GM23338 (cell line): Measurements from ENCODE around the gene ATL3. TPM values are rescaled to one million over a fixed set of nuclear protein-coding genes. Genes with fewer than 3 reads are reported as not detected.
"Not testable (repeated sequence)": the region's sequence is repeated elsewhere in the genome, so short reads cannot be mapped to it uniquely, and the experiment has no call there.

ENCODE experiments used
- ATAC-seq: fragments of 200-7000 bp; cut with Tn5 transposase; 3 replicates; pipeline ENCODE4 v1.9.1; 2020
- DNase-seq: peaks from one replicate; pipeline ENCODE4 v3.0.0-alpha.2; 2015; ENCODE audit warnings: low spot score
- H2AFZ ChIP-seq: fragments of 200-600 bp; sonication (generic); 2 replicates; pipeline ENCODE4 v1.8.0; 2016; ENCODE audit warnings: antibody characterized with exemption, mild to moderate bottlenecking, moderate library complexity
- H3F3A ChIP-seq: fragments of 200-600 bp; sonication (generic); replicated peaks from 2 replicates; pipeline ENCODE4 v1.8.0; 2017; ENCODE audit warnings: antibody characterized with exemption, mixed run types, low read depth
- H3K27ac ChIP-seq: fragments of 200-600 bp; sonication (generic); 2 replicates; pipeline ENCODE4 v1.6.1; 2016; ENCODE audit warnings: low read depth
- H3K27me3 ChIP-seq: fragments of 200-600 bp; sonication (generic); 2 replicates; pipeline ENCODE4 v1.8.0; 2016; ENCODE audit warnings: mild to moderate bottlenecking, mixed run types, moderate library complexity; ENCODE audit not compliant: insufficient read depth
- H3K36me3 ChIP-seq: fragments of 200-600 bp; sonication (generic); 2 replicates; pipeline ENCODE4 v1.8.0; 2016; ENCODE audit warnings: mild to moderate bottlenecking; ENCODE audit not compliant: insufficient read depth
- H3K4me1 ChIP-seq: fragments of 200-600 bp; sonication (generic); 2 replicates; pipeline ENCODE4 v1.8.0; 2016; ENCODE audit warnings: mild to moderate bottlenecking, moderate library complexity; ENCODE audit not compliant: insufficient read depth
- H3K4me2 ChIP-seq: fragments of 200-600 bp; sonication (generic); 2 replicates; pipeline ENCODE4 v1.7.1; 2017; ENCODE audit warnings: mixed run types
- H3K4me3 ChIP-seq: fragments of 200-600 bp; sonication (generic); 2 replicates; pipeline ENCODE4 v1.6.1; 2016; ENCODE audit warnings: mixed run types
- H3K79me2 ChIP-seq: fragments of 200-600 bp; sonication (generic); replicated peaks from 2 replicates; pipeline ENCODE4 v1.8.0; 2017; ENCODE audit warnings: mild to moderate bottlenecking; ENCODE audit not compliant: insufficient read depth
- H3K9me2 ChIP-seq: fragments of 200-600 bp; sonication (generic); 2 replicates; pipeline ENCODE4 v1.8.0; 2017; ENCODE audit not compliant: insufficient read depth
- H4K20me1 ChIP-seq: fragments of 200-600 bp; sonication (generic); replicated peaks from 2 replicates; pipeline ENCODE4 v1.8.0; 2017; ENCODE audit warnings: mild to moderate bottlenecking; ENCODE audit not compliant: insufficient read depth
- H3K27ac Mint-ChIP-seq: 2 replicates; pipeline ENCODE4 v1.8.0; 2020; ENCODE audit warnings: inconsistent platforms, mild to moderate bottlenecking, moderate library complexity, mixed read lengths
- H3K27me3 Mint-ChIP-seq: 3 replicates; pipeline ENCODE4 v1.8.0; 2022; ENCODE audit warnings: low read depth, mild to moderate bottlenecking, moderate library complexity, mixed read lengths, inconsistent platforms; ENCODE audit not compliant: insufficient read depth, poor library complexity
- H3K36me3 Mint-ChIP-seq: 3 replicates; pipeline ENCODE4 v1.8.0; 2021; ENCODE audit warnings: low read depth, mild to moderate bottlenecking, inconsistent platforms, moderate library complexity, mixed read lengths
- H3K4me1 Mint-ChIP-seq: 3 replicates; pipeline ENCODE4 v1.8.0; 2020; ENCODE audit warnings: mild to moderate bottlenecking, inconsistent platforms, mixed read lengths
- H3K4me3 Mint-ChIP-seq: 3 replicates; pipeline ENCODE4 v1.8.0; 2021; ENCODE audit warnings: moderate library complexity, mild to moderate bottlenecking, inconsistent platforms, mixed read lengths
- H3K9me3 Mint-ChIP-seq: 3 replicates; pipeline ENCODE4 v1.8.0; 2020; ENCODE audit warnings: moderate library complexity, mild to moderate bottlenecking, inconsistent platforms, mixed read lengths
- EZH2 ChIP-seq: fragments of 200-600 bp; sonication (generic); IDR thresholded peaks from one replicate; pipeline ENCODE4 v1.8.0; 2017; ENCODE audit warnings: antibody characterized with exemption, mild to moderate bottlenecking, low read depth; ENCODE audit not compliant: unreplicated experiment
- EZH2phosphoT487 ChIP-seq: fragments of 200-600 bp; sonication (generic); IDR thresholded peaks from one replicate; pipeline ENCODE4 v1.8.1; 2018; ENCODE audit warnings: antibody characterized with exemption; ENCODE audit not compliant: unreplicated experiment
- STAT1 ChIP-seq: IDR thresholded peaks from one replicate; pipeline ENCODE4 v1.6.1; 2016; ENCODE audit warnings: antibody characterized with exemption; ENCODE audit not compliant: unreplicated experiment
- ZNF114 ChIP-seq: fragments of 250-450 bp; sonication (Bioruptor Pico); IDR thresholded peaks from 2 replicates; pipeline ENCODE4 v1.5.0; 2020; ENCODE audit warnings: mild to moderate bottlenecking, moderate library complexity
- ZNF331 ChIP-seq: fragments of 250-450 bp; sonication (Bioruptor Pico); IDR thresholded peaks from 2 replicates; pipeline ENCODE4 v1.5.0; 2020; ENCODE audit warnings: low read depth, mild to moderate bottlenecking, moderate library complexity
- polyA plus RNA-seq: library from polyadenylated mRNA; unstranded; fragments of >200 nt; fragmentation: Nextera tagmentation; extraction: Ambion mirVana; gene quantifications from 2 replicates; pipeline ENCODE4 v1.2.1, GENCODE V29; 2016
- total RNA-seq: library from RNA; depleted of rRNA; stranded (reverse); fragments of >200 nt; shearing (Covaris generic); gene quantifications from 2 replicates; pipeline ENCODE4 v1.2.3, GENCODE V29; 2014
- TF ChIP-seq, protein P1 (sequence below), 2 experiments: fragments of 200-600 bp in 1 of 2; sonication (generic) in 1 of 2; conservative IDR thresholded peaks; 2 replicates each; pipeline versions ENCODE4 v1.5.1 to v1.6.1; 2016 to 2017; ENCODE audit warnings: antibody characterized with exemption in 2 of 2, low read depth in 2 of 2, mild to moderate bottlenecking in 2 of 2, moderate library complexity in 1 of 2
- TF ChIP-seq, protein P2 (sequence below): fragments of 250-450 bp; sonication (Bioruptor Pico); IDR thresholded peaks from 2 replicates; pipeline ENCODE4 v1.5.0; 2020; ENCODE audit warnings: mild to moderate bottlenecking, moderate library complexity
- TF ChIP-seq, protein P3 (sequence below): IDR thresholded peaks from 2 replicates; pipeline ENCODE4 v1.6.1; 2016; ENCODE audit warnings: antibody characterized with exemption

The ATL3 gene
- total and polyA plus RNA-seq, 2 experiments from 2014 or later = 6.8 to 20.4 TPM

DNA sequence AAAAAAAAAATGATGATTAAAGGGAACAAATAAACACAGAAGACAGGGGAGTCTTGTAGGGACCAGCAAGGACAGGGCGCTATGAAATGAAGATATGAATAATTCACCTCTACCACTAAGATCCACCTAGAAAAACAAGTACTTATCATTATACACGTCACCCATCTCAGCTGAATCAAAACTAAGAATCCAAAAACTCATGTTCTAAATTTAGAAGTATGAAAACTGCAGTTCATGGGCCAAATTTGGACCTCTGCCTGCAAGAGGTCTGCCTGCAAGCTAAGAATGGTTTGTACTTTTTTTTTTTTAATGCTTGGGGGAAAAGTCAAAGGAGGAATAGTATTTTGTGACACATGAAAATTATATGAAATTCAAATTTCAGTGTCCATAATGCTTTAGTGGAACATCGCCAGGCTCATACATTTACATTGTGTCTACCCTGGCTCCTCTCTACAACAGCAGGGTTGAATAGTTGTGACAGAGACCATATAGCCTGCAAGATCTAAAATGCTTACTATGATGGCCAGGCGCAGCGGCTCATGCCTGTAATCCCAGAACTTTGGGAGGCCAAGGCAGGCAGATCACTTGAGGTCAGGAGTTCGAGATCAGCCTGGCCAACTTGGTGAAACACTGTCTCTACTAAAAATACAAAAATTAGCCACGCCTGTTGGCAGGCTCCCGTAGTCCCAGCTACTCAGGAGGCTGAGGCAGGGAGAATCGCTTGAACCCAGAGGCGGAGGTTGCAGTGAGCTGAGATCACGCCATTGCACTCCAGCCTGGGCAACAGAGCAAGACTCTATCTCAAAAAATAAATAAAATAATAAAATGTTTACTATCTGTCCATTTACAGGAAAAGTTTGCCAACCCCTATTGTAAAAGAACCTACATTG lies 68.6 kb downstream of the ATL3 start:
- not testable (repeated sequence) for DNase-seq, H2AFZ ChIP-seq, H3K4me1 Mint-ChIP-seq, H3K36me3 ChIP-seq, H3K27me3 ChIP-seq, H3K27ac ChIP-seq, H3K4me3 Mint-ChIP-seq, H3K4me2 ChIP-seq, H3K4me3 ChIP-seq, H3K9me3 Mint-ChIP-seq, H3K27me3 Mint-ChIP-seq, H4K20me1 ChIP-seq, H3K9me2 ChIP-seq, H3K27ac Mint-ChIP-seq, ATAC-seq, H3F3A ChIP-seq
- peaks cover 14% of the 10 kb centered on the region for H3K36me3 Mint-ChIP-seq
- Histone ChIP-seq H3K4me1 (peaks cover 10% of the 10 kb centered on the region), H3K79me2 (peaks cover 95% of the 10 kb centered on the region)

DNA sequence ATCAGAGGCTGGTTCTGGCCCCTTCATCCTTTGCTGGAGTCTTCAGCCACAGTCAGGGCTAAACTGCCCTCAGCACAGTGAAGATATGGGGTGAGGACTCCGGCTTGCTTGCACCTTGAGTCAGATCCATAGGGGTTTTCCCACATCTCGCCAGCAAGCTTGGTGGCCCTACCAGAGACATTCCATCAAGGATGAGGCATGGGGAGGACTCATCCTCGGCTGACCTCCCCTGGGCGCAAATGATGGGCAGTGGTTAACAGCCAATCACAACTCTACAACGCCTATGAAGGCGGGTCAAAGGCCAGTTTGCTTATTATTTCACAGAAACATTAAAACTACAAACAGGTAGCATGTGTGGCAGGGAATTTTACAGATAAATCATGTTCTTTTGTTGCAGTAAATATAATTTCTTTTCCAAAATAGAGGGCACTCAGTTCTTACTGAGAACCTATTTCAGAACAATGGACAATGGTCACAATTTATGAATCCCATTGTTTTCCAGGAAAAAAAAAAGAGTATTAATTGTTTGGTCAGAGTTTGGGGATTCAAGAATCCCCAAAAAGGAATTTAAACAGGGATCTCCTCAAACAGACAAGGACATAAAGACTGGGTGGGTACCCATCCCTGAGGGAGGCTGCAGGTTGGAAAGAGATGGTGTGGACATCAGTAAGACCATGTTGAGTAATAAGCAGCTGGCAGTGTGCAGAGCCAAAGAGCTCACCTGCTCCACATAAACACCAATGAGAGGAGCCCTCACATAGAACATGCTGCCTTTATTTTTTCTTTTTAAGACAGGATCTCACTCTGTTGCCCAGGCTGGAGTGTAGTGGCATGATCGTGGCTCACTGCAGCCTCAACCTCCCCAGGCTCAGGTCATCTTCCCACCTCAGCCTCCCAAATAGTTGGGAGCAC lies 71.7 kb downstream of the ATL3 start:
- Mint-ChIP-seq H3K27me3 (peaks cover 2% of the 10 kb centered on the region), H3K4me1 (no peaks in the 10 kb centered on the region; the same call in 2 of the 3 replicates), H3K4me3 (no peak overlapping the region), H3K27ac (no peak overlapping the region), H3K9me3 (peaks cover 18% of the 10 kb centered on the region), H3K36me3 (peaks cover 40% of the 10 kb centered on the region)
- H3K27ac ChIP-seq = no peak overlapping the region
- no peak overlapping the region for H3K4me3 ChIP-seq
- peaks cover 69% of the 10 kb centered on the region for H3K79me2 ChIP-seq
- H3K4me1 ChIP-seq = peaks cover 10% of the 10 kb centered on the region
- no peak overlapping the region for H3K4me2 ChIP-seq
- DNase-seq (no peak), ATAC-seq (no peak)
- no peaks in the 10 kb centered on the region for H3K9me2 ChIP-seq
- TF ChIP-seq EZH2phosphoT487 (no peak), ZNF114 (CRISPR knock-in tag) (no peak), ZNF331 (CRISPR knock-in tag) (no peak), EZH2 (no peak), STAT1 (no peak)
- TF ChIP-seq, protein P1, sequence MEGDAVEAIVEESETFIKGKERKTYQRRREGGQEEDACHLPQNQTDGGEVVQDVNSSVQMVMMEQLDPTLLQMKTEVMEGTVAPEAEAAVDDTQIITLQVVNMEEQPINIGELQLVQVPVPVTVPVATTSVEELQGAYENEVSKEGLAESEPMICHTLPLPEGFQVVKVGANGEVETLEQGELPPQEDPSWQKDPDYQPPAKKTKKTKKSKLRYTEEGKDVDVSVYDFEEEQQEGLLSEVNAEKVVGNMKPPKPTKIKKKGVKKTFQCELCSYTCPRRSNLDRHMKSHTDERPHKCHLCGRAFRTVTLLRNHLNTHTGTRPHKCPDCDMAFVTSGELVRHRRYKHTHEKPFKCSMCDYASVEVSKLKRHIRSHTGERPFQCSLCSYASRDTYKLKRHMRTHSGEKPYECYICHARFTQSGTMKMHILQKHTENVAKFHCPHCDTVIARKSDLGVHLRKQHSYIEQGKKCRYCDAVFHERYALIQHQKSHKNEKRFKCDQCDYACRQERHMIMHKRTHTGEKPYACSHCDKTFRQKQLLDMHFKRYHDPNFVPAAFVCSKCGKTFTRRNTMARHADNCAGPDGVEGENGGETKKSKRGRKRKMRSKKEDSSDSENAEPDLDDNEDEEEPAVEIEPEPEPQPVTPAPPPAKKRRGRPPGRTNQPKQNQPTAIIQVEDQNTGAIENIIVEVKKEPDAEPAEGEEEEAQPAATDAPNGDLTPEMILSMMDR (conservative IDR thresholded peaks at IDR 0.05; ENCODE audit: low read depth in 2 of 2) = no peak
- TF ChIP-seq, protein P2, sequence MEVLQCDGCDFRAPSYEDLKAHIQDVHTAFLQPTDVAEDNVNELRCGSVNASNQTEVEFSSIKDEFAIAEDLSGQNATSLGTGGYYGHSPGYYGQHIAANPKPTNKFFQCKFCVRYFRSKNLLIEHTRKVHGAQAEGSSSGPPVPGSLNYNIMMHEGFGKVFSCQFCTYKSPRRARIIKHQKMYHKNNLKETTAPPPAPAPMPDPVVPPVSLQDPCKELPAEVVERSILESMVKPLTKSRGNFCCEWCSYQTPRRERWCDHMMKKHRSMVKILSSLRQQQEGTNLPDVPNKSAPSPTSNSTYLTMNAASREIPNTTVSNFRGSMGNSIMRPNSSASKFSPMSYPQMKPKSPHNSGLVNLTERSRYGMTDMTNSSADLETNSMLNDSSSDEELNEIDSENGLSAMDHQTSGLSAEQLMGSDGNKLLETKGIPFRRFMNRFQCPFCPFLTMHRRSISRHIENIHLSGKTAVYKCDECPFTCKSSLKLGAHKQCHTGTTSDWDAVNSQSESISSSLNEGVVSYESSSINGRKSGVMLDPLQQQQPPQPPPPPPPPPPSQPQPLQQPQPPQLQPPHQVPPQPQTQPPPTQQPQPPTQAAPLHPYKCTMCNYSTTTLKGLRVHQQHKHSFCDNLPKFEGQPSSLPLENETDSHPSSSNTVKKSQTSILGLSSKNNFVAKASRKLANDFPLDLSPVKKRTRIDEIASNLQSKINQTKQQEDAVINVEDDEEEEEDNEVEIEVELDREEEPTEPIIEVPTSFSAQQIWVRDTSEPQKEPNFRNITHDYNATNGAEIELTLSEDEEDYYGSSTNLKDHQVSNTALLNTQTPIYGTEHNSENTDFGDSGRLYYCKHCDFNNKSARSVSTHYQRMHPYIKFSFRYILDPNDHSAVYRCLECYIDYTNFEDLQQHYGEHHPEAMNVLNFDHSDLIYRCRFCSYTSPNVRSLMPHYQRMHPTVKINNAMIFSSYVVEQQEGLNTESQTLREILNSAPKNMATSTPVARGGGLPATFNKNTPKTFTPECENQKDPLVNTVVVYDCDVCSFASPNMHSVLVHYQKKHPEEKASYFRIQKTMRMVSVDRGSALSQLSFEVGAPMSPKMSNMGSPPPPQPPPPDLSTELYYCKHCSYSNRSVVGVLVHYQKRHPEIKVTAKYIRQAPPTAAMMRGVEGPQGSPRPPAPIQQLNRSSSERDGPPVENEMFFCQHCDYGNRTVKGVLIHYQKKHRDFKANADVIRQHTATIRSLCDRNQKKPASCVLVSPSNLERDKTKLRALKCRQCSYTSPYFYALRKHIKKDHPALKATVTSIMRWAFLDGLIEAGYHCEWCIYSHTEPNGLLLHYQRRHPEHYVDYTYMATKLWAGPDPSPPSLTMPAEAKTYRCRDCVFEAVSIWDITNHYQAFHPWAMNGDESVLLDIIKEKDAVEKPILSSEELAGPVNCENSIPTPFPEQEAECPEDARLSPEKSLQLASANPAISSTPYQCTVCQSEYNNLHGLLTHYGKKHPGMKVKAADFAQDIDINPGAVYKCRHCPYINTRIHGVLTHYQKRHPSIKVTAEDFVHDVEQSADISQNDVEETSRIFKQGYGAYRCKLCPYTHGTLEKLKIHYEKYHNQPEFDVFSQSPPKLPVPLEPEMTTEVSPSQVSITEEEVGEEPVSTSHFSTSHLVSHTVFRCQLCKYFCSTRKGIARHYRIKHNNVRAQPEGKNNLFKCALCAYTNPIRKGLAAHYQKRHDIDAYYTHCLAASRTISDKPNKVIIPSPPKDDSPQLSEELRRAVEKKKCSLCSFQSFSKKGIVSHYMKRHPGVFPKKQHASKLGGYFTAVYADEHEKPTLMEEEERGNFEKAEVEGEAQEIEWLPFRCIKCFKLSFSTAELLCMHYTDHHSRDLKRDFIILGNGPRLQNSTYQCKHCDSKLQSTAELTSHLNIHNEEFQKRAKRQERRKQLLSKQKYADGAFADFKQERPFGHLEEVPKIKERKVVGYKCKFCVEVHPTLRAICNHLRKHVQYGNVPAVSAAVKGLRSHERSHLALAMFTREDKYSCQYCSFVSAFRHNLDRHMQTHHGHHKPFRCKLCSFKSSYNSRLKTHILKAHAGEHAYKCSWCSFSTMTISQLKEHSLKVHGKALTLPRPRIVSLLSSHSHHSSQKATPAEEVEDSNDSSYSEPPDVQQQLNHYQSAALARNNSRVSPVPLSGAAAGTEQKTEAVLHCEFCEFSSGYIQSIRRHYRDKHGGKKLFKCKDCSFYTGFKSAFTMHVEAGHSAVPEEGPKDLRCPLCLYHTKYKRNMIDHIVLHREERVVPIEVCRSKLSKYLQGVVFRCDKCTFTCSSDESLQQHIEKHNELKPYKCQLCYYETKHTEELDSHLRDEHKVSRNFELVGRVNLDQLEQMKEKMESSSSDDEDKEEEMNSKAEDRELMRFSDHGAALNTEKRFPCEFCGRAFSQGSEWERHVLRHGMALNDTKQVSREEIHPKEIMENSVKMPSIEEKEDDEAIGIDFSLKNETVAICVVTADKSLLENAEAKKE (CRISPR knock-in tag) = no peak
- TF ChIP-seq, protein P3, sequence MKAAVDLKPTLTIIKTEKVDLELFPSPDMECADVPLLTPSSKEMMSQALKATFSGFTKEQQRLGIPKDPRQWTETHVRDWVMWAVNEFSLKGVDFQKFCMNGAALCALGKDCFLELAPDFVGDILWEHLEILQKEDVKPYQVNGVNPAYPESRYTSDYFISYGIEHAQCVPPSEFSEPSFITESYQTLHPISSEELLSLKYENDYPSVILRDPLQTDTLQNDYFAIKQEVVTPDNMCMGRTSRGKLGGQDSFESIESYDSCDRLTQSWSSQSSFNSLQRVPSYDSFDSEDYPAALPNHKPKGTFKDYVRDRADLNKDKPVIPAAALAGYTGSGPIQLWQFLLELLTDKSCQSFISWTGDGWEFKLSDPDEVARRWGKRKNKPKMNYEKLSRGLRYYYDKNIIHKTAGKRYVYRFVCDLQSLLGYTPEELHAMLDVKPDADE = no peak
- no peak overlapping the region for H2AFZ ChIP-seq
- peaks cover 7% of the 10 kb centered on the region; the same call in 1 of the 2 replicates for H3K36me3 ChIP-seq
- H3K27me3 ChIP-seq = no peaks in the 10 kb centered on the region
- no peaks in the 10 kb centered on the region for H3F3A ChIP-seq
- H4K20me1 ChIP-seq = no peaks in the 10 kb centered on the region; the same call in 1 of the 2 replicates
